ENCODE measurements around the gene BCL11A.

The BCL11A gene

GRCh38 chr2:60559880-60560279 is 6.4 kb upstream of the BCL11A start:
- DNase-seq (ENCODE audit: low read depth): no peak

GRCh38 chr2:60558536-60558935 is 5.1 kb upstream of the BCL11A start:
- no peak for DNase-seq (ENCODE audit: low read depth)

- no peak for DNase-seq (ENCODE audit: low read depth)
These were observed 4.0 kb upstream of the BCL11A start for GRCh38 chr2:60557486-60557864.

- DNase-seq (ENCODE audit: low read depth): no peak
These were observed 3.4 kb upstream of the BCL11A start for GRCh38 chr2:60556576-60557485.

GRCh38 chr2:60556175-60556574 is 2.7 kb upstream of the BCL11A start:
- DNase-seq (ENCODE audit: low read depth): no peak

- DNase-seq (ENCODE audit: low read depth): no peak
These were observed 2.3 kb upstream of the BCL11A start for GRCh38 chr2:60555783-60556139.

GRCh38 chr2:60555066-60555782 is 1.8 kb upstream of the BCL11A start:
- DNase-seq (ENCODE audit: low read depth): no peak

GRCh38 chr2:60554646-60555065 is 1.2 kb upstream of the BCL11A start:
- no peak for DNase-seq (ENCODE audit: low read depth)

GRCh38 chr2:60554074-60554645 is 706 bp upstream of the BCL11A start:
- DNase-seq (ENCODE audit: low read depth): no peak

DNA sequence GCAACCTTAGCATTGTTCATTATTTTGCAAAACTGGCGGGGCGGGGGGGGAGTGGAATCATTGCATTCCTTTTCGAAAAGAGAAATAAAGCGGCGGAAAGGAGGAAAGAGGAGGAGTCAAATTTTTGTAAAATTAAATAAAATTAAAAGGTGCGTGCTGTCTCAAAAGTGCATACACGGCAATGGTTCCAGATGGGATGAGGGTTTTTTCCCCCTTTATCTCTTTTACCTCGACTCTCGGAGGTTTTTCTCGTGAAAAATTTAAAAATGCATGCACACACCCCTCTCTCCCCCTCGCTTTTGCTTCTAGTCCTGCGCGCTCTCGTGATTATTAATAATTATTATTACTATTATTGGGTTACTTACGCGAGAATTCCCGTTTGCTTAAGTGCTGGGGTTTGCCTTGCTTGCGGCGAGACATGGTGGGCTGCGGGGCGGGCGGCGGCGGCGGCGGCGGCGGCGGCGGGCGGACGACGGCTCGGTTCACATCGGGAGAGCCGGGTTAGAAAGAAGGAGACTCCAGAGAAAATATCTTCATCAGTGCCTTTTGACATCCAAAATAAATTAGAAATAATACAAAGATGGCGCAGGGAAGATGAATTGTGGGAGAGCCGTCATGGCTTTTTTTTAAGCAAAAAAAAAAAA is 481 bp downstream of the BCL11A start:
- no peak for DNase-seq (ENCODE audit: low read depth)

DNA sequence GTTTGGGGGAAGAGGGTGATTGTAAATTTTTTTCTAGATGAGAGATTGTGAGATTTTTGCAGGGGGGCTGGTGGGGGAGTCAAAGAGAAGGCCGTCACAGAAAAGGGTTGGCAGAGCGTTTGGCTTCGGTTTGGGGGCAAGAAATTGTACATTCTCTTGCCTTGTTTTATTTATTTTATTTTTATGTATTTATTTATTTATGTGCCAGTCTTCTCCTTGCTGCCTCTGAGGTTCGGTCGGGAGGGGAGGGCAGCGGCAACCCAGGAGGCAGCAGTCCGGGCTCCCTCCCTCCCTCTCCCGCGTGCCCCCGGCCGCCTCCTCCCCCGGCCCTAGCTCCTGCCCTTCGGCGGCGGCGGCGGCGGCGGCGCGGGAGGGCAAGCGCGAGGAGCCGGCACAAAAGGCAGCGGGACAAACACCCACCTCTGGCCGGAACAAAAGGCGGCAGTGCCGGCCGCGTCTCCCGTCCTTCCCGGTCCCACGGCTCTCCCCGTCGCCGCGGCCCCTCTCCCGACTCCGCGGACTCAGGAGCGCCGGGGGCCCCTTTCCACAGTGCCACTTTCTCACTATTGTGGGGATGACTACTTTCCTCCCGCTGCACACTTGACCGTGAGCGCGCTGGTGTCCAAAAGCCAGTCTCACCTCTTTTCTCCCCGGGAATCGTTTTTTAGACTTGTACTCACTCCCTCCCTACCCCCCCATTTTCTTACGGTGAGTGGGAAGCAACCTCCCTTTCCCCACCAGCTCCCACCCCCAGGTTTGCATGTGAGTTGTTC is 1.2 kb downstream of the BCL11A start:
- no peak for DNase-seq (ENCODE audit: low read depth)

GRCh38 chr2:60551240-60552077 is 2.0 kb downstream of the BCL11A start:
- no peak for DNase-seq (ENCODE audit: low read depth)

GRCh38 chr2:60550984-60551239 is 2.5 kb downstream of the BCL11A start:
- no peak for DNase-seq (ENCODE audit: low read depth)

- no peak for DNase-seq (ENCODE audit: low read depth)
These were observed 3.1 kb downstream of the BCL11A start for GRCh38 chr2:60550178-60550983.

DNA sequence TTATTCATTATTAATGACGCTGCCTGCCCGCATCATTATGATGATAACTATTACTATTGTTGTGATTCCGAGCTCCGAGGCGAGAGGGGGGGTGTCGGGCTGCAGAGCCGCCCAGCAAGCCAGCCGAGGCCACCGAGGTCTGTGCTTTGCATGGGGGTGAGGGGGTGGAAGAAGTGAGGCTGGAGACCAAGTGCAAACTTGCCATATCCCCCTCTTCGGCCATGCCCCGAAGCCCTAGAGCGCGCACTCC is 3.6 kb downstream of the BCL11A start:
- no peak for DNase-seq (ENCODE audit: low read depth)

DNA sequence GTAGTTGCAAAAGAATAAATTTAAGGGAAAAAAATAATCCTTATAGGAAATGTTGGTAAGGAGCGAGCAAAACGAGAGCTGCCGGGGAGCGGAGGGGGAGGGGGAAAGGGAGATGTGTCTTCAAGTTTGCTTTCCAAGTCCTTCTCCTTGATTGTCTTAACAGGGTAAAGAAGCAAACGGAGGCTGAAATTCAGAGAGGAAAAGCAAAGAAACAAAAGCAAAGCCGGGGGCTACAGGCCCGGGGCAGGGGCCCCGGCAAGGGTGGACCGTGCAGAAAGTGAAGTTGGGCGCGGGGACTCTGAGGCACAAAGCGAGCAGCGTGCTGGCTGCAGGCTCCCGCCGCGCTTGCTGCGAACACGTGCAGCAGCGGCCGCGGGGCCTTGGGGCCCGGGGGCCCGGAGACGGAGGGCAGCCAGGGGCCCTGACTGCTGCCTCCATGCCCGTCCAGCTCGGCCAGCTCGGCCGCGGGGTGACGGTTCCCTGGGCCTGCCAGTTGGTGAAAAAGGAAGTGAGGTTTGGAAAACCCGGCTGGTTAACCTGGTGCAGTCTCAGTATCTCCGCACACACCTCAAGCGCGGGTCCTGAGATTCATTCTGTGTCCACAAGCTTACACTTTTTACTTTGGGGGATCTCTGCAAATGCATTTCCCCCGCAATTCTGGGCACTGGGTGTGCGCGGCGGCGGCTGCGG is 4.1 kb downstream of the BCL11A start:
- no peak for DNase-seq (ENCODE audit: low read depth)

DNA sequence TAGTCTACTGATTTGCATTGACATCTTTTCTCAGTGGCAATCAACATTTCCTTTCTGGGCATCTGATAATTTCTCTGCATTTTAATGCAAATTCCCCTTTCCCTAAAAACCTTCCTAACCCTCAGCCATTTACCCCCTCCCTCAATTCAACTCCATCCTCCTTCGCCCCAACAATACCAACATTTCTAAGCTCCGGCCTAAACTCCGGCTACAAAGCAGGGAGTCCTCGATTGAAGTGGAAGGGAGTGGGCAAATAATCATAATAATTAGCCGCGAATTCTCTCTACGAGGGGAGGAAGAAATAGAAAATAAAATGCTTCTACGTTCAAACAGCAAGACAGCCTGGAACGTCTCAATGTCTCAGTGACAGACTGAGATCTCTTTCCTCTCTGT is 4.6 kb downstream of the BCL11A start:
- DNase-seq (ENCODE audit: low read depth): no peak

DNA sequence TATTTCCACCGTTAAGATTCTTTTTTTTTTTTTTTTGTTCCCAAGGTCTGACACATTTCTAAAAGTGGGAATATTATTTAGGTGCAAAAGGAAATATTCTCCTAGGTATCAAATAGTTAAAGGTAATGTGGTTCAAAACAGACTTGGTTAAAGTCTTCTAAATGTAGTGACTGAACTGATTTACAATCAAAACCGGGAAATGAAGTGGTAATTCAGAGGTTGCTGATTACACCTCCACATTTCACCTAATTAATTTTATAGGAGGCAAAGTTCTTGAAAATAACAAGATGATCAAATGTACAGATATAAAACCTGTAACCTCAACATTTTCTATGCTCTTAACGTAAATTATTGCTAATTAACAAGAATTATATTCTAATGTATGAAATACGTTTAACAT is 5.1 kb downstream of the BCL11A start:
- DNase-seq (ENCODE audit: low read depth): no peak

DNA sequence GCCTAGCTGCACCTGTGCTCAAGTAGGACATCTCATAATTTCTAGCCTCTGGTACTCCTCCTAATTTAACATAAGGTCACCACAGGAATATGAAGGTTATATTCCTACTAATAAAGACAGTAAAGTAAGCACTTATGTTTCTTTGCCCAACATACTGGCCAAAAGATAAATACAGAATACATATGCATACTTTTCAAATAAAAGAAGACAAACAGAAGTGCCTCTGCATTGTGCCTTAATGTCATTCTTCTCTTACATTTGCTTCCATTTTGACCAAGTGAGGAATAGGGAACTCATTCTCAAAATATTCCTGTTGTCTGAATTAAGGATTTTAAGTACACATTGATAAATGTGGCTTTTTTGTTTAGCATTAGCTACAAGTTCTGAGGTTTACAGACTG is 5.6 kb downstream of the BCL11A start:
- DNase-seq (ENCODE audit: low read depth): no peak

- no peak for DNase-seq (ENCODE audit: low read depth)
These were observed 6.6 kb downstream of the BCL11A start for GRCh38 chr2:60546756-60547420.

Measured in CMK (cell line).